Duodenal mucosa (tissue), 2 donors: Measurements from ENCODE around the gene FTO.

Source experiments
- H3K27ac ChIP-seq: one replicate; pipeline ENCODE4 v1.7.0; 2013; ENCODE audit warnings: low read depth, low read length
- H3K27me3 ChIP-seq, 2 donors: one replicate each; pipeline ENCODE4 v1.7.0; 2013; ENCODE audit warnings: low read length in 2 of 2, control low read depth in 1 of 2; ENCODE audit not compliant: insufficient read depth in 2 of 2, control insufficient read depth in 1 of 2
- H3K36me3 ChIP-seq, 2 donors: one replicate each; pipeline ENCODE4 v1.7.0; 2013; ENCODE audit warnings: low read length in 2 of 2, control low read depth in 1 of 2; ENCODE audit not compliant: insufficient read depth in 2 of 2, control insufficient read depth in 1 of 2
- H3K4me1 ChIP-seq, 2 donors: one replicate each; pipeline ENCODE4 v1.7.0; 2013; ENCODE audit warnings: low read length in 2 of 2, control low read depth in 1 of 2; ENCODE audit not compliant: insufficient read depth in 2 of 2, control insufficient read depth in 1 of 2
- H3K4me3 ChIP-seq, 2 donors: one replicate each; pipeline ENCODE4 v1.7.0; 2013; ENCODE audit warnings: low read length in 2 of 2, low read depth in 1 of 2
- H3K9ac ChIP-seq, 2 donors: one replicate each; pipeline ENCODE4 v1.7.0; 2013; ENCODE audit warnings: low read length in 2 of 2, low read depth in 1 of 2
- H3K9me3 ChIP-seq, 2 donors: one replicate each; pipeline ENCODE4 v1.7.0; 2013; ENCODE audit warnings: low read length in 2 of 2, control low read depth in 1 of 2; ENCODE audit not compliant: control insufficient read depth in 1 of 2

Gene FTO

DNA sequence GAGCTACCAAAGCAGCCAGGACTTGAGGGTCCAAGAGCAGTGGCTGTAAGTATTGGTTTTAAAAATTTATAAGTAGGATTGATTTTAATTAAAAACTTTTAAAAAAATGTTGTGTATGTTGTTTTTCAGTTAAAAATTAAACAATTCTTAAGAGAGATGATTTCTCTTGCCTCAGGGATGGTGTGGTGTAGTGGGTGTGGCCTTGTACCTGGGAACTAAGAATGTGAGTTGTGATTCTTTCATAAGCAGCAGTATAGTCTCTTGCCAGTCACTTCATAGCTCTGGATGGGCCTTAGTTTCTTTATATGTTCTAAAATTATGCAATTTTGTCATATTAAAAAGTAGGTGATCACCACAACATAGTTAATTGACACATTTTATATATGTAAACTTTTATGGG, 99.5 kb downstream of the FTO start:
- H3K27ac ChIP-seq: no peak overlapping the region
- no peaks in the 10 kb centered on the region for H3K27me3 ChIP-seq
- no peaks in the 10 kb centered on the region for H3K9me3 ChIP-seq
- H3K9ac ChIP-seq: no peak overlapping the region
- H3K4me1 ChIP-seq: no peaks in the 10 kb centered on the region
- no peak overlapping the region for H3K4me3 ChIP-seq
- H3K36me3 ChIP-seq: no peaks in the 10 kb centered on the region

GRCh38 chr16:53803998-53804397, 100.0 kb downstream of the FTO start:
- Histone ChIP-seq H3K9me3 (no peaks in the 10 kb centered on the region), H3K4me3 (no peak overlapping the region), H3K9ac (no peak overlapping the region), H3K4me1 (no peaks in the 10 kb centered on the region), H3K27ac (no peak overlapping the region), H3K27me3 (no peaks in the 10 kb centered on the region), H3K36me3 (no peaks in the 10 kb centered on the region)

DNA sequence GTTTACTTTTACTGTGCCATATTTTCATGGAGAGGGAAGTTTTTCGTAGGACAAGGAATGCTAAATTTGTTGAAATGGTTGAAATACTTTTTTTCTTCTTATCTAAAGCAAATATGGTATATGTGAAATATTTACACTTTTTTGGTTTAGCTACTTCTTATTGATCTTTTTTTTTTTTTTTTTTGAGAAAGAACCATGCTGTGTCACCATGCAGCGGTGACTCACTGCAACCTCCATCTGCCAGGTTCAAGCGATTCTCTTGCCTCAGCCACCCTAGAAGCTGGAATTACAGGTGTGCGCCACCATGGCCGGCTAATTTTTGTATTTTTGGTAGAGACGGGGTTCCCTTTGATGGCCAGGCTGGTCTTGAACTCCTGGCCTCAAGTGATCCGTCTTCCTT, 100.5 kb downstream of the FTO start:
- Histone ChIP-seq H3K36me3 (no peaks in the 10 kb centered on the region), H3K9me3 (no peaks in the 10 kb centered on the region), H3K4me1 (no peaks in the 10 kb centered on the region), H3K27me3 (no peaks in the 10 kb centered on the region), H3K27ac (no peak overlapping the region), H3K4me3 (no peak overlapping the region), H3K9ac (no peak overlapping the region)

GRCh38 chr16:53805113-53805512, 101.2 kb downstream of the FTO start:
- no peaks in the 10 kb centered on the region for H3K9me3 ChIP-seq
- H3K4me1 ChIP-seq: no peaks in the 10 kb centered on the region
- H3K4me3 ChIP-seq: no peak overlapping the region
- no peaks in the 10 kb centered on the region for H3K27me3 ChIP-seq
- H3K27ac ChIP-seq: no peak overlapping the region
- H3K36me3 ChIP-seq: no peaks in the 10 kb centered on the region
- H3K9ac ChIP-seq: no peak overlapping the region

GRCh38 chr16:53805752-53806151, 101.8 kb downstream of the FTO start:
- Histone ChIP-seq H3K27ac (no peak overlapping the region), H3K9ac (no peak overlapping the region), H3K4me3 (no peak overlapping the region), H3K36me3 (peaks cover under 1 to 6% of the 10 kb centered on the region in 2 donors), H3K27me3 (no peaks in the 10 kb centered on the region), H3K4me1 (no peaks in the 10 kb centered on the region), H3K9me3 (no peaks in the 10 kb centered on the region)

DNA sequence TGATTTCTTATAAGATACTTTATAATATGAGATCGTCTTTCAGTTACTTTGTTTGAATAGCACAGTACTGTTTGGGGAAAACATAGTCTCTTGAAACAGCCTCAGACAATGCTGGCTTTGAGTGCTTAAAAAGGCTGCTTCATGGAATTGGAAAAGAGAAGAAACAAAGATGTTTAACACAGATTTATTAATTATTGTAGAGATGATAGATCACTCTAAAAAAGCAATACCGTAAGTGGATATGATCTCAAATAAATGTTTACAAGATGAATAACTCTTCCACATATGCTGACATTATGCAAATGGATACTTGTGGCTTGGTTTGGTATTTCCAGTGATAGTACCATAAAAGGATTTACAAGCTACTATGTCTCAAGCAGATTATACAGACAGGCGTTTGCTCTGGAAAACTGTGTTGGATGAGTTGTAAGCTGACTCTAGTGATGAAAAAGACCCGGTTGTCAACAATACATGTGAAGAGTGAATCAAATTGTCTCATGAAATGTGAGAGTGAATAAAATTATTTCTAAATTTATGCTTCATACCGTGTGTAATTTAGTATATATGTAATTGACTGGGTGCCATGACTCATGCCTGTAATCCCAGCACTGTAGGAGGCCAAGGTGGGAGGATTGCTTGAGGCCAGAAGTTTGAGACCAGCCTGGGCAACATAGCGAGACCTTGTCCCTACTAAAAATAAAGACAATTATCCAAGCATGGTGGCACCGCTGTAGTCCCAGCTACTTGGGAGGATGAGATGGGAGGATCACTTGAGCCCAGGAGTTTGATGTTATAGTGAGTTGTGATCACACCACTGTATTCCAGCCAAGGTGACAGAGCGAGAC, 105.4 kb downstream of the FTO start:
- Histone ChIP-seq H3K27ac (no peak overlapping the region), H3K27me3 (no peaks in the 10 kb centered on the region), H3K36me3 (peaks cover 7 to 9% of the 10 kb centered on the region in 2 donors), H3K9ac (no peak overlapping the region), H3K4me1 (no peaks in the 10 kb centered on the region), H3K4me3 (no peak overlapping the region), H3K9me3 (no peaks in the 10 kb centered on the region)

- Histone ChIP-seq H3K36me3 (peaks cover 10 to 14% of the 10 kb centered on the region in 2 donors), H3K4me3 (no peak overlapping the region), H3K9ac (no peak overlapping the region), H3K27ac (no peak overlapping the region), H3K27me3 (no peaks in the 10 kb centered on the region), H3K9me3 (no peaks in the 10 kb centered on the region), H3K4me1 (no peaks in the 10 kb centered on the region)
These were observed 109.0 kb downstream of the FTO start for GRCh38 chr16:53812914-53813313.

- Histone ChIP-seq H3K4me3 (no peak overlapping the region), H3K4me1 (no peaks in the 10 kb centered on the region), H3K36me3 (peaks cover 10 to 14% of the 10 kb centered on the region in 2 donors), H3K27me3 (no peaks in the 10 kb centered on the region), H3K27ac (no peak overlapping the region), H3K9ac (no peak overlapping the region), H3K9me3 (no peaks in the 10 kb centered on the region)
These were observed 110.8 kb downstream of the FTO start for GRCh38 chr16:53814801-53815200.

DNA sequence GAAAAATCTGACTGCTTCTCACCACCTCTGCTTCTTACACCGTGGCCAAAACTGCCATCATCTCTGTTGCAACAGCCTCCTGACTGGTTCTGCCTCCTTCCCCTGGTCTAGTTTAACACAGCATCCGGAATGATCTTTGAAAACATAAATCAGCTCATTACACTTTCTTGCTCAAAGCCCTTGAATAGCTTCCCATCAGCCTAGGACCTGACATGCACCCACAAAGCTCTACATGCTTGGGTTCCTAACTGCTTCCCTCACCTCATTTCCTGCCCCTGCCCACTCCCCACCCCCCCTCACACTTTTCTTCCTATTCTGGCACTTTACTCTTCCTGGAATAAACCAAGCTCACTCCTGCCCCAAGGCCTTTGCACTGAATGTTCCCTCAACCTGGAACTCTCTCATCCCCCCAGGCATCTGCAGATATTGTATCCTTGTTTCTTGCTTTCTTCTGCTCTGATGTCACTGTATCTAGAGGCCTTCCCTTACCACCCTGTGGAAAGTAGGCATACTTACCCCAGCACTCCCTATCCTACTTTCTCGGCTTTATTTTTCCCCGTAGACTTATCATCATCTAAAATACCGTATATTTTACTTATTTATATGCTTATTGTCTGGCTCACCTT, 112.4 kb downstream of the FTO start:
- H3K27ac ChIP-seq: no peak overlapping the region
- H3K9me3 ChIP-seq: no peaks in the 10 kb centered on the region
- no peak overlapping the region for H3K4me3 ChIP-seq
- H3K36me3 ChIP-seq: peaks cover 4% of the 10 kb centered on the region in 2 donors
- no peaks in the 10 kb centered on the region for H3K4me1 ChIP-seq
- H3K9ac ChIP-seq: no peak overlapping the region
- H3K27me3 ChIP-seq: no peaks in the 10 kb centered on the region

DNA sequence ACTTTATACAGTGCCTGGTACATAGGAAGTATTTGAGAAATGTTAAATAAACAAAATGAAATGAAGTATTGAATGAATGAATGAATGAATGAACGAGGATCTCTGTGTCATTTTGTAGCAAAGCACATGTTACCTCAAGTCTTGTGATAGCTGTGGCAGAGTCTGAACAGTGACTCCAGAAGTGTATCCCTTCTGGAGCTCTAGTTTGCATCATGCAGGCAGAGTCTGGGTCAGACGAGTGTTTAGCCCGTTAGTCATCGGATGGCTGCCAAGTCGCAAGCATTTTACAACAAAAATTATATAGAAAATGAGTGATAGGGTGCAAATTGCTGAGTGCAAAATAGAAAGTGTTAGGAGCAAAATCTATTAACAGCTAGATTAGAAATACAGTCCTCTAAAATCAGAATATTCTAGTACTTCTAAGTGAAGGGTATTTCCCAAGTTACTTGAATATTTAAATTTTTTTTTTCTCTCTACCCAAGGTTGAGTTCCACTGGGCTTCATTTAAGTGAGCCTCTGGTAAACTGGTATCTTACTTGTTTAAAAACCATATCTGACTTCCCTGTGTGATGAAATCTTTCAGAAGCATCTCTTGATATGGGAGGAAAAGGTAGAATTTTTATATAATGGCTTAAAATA, 113.3 kb downstream of the FTO start:
- Histone ChIP-seq H3K9me3 (no peaks in the 10 kb centered on the region), H3K4me1 (no peaks in the 10 kb centered on the region), H3K27ac (no peak overlapping the region)

More for the DNA sequence above, 113.3 kb downstream of the FTO start:
- no peak overlapping the region for H3K4me3 ChIP-seq
- no peaks in the 10 kb centered on the region for H3K27me3 ChIP-seq
- H3K36me3 ChIP-seq: peaks cover 3 to 4% of the 10 kb centered on the region in 2 donors
- no peak overlapping the region for H3K9ac ChIP-seq
